Activated T-cell treated with anti-CD3 and anti-CD28 coated beads for 48 hours (primary cell): ENCODE results near the gene QRFP.

Source experiments
- DNase-seq: peaks from one replicate; pipeline ENCODE4 v3.0.0-alpha.2; 2020; ENCODE audit warnings: low read depth

The QRFP gene

DNA sequence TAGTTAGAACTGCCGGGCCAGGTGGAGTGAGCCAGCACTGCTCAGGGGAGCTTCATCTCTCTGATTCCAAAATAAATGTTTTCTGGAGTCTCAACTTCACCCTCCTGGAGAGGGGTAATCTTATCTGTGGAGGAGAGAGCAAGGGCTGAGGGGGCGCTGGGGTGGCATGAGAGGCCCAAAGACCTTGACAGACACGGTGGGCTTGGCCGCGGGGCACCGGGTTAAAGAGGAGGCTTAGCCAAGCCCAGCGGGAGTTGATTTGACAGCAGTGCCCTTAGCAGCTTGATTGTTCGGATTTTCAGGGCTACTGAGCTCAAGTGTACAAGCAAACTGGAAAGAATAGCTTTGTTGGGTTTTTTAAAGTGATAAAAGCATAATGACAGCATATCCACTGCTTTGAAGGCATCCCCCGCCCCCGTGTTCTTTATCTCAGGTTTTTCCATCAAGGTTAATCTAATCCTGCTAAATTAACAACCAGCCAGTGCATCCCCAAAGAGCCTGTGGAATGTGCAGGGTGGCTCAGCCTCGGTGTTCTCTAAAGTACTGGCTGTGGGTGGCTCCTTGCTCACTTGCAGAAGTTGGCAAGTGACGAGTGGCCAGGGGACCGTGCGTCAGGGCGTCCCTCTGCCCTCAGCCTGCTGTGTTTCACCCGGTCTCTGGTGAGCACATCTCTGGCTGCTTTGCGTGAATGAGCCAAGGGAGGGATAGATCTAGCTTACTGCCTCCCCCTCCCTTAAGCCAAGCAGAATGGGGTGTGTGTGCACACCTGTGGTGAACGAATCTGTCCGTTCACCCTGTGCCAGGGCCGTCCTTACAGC lies 5.5 kb downstream of the QRFP start:
- no peak for DNase-seq

DNA sequence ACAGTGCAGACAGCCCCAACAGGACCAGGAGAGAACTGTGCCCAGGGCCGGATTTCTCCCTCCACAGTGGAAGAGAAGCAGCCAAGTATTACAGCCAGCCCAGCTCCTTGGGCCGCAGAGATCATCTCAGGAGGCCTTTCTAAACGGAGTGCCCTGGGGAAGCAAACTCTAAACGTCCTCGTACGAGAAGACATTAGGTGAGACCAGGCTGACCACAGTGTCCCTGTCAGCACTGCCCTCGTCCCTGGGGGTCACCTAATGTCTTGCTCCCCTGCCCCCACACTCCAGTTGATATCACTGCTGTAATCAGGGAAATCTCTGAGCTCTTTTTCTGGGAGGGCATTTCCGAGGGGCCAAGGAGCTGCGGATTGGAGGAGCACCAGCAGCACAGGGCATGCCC lies 6.5 kb downstream of the QRFP start:
- DNase-seq, result no peak

DNA sequence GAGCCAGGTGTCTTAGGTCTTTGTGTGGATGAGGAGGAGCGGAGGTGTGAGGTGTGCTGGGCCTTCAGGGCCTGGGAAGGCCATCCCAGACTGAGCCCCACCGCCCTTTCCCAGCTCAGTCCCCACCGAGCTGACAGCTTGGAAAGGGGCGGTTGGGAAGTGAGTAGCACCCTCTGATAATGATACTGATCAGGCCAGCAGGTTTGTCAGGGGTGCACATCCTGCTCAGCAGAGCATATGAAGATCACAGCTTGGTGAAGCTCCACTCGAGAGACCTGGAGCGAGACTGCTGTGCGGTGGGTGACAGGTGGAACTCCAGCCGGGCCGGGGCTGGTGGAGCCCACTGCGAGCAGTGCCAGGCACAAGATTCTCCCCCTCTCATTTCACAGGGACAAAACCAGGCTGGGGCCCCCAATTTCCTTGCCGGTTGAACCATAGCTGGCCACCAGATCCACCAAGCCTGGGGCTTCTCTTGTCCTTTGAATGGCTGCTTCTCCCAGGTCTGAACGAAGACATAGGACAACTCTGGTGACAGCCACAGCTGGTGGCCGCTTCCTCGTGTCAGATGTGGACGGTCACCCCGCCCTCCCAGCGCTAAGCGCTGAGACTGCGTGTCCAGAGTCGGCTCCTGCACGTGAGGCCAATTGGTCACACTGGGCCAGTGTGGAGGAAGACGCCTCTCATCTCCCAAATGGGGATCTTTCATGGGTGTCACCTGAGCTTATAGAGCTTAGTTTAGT lies 8.3 kb downstream of the QRFP start:
- DNase-seq, result no peak

DNA sequence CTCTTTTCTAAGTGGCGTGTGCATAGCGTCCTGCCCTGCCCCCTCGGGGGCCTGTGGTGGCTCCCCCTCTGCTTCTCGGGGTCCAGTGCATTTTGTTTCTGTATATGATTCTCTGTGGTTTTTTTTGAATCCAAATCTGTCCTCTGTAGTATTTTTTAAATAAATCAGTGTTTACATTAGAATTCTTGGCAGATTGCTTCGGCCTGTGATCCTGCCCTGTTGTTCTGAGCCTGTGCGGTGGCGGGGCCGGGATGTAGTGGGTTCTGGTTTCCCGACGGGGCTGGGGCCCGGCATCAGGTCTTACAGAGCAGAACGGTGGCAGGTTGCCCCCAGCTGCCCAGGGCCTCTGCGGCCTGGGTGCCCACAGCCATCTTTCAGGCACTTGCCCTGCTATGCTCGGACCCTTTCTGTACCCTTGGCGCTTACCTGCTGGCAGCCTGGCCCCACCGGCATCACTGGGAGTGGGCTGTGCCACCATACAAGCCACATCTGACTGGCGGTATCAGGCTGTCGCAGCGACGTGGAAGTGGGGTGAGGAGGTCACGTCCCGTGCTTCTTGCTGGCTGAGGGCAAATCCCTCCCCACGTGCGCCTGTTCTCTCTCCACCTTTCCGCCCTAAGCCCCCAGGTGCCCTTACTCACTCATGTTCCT lies 9.0 kb downstream of the QRFP start:
- no peak for DNase-seq

DNA sequence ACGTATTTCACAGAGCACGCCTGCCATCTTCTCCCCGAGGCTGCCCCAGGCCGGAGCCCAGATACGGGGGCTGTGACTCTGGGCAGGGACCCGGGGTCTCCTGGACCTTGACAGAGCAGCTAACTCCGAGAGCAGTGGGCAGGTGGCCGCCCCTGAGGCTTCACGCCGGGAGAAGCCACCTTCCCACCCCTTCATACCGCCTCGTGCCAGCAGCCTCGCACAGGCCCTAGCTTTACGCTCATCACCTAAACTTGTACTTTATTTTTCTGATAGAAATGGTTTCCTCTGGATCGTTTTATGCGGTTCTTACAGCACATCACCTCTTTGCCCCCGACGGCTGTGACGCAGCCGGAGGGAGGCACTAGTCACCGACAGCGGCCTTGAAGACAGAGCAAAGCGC lies 9.6 kb downstream of the QRFP start:
- no peak for DNase-seq

DNA sequence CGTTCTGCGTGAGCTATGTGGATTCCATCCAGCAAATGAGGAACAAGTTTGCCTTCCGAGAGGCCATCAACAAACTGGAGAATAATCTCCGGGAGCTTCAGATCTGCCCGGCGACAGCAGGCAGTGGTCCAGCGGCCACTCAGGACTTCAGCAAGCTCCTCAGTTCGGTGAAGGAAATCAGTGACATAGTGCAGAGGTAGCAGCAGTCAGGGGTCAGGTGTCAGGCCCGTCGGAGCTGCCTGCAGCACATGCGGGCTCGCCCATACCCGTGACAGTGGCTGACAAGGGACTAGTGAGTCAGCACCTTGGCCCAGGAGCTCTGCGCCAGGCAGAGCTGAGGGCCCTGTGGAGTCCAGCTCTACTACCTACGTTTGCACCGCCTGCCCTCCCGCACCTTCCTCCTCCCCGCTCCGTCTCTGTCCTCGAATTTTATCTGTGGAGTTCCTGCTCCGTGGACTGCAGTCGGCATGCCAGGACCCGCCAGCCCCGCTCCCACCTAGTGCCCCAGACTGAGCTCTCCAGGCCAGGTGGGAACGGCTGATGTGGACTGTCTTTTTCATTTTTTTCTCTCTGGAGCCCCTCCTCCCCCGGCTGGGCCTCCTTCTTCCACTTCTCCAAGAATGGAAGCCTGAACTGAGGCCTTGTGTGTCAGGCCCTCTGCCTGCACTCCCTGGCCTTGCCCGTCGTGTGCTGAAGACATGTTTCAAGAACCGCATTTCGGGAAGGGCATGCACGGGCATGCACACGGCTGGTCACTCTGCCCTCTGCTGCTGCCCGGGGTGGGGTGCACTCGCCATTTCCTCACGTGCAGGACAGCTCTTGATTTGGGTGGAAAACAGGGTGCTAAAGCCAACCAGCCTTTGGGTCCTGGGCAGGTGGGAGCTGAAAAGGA lies 10.9 kb downstream of the QRFP start:
- no peak for DNase-seq

DNA sequence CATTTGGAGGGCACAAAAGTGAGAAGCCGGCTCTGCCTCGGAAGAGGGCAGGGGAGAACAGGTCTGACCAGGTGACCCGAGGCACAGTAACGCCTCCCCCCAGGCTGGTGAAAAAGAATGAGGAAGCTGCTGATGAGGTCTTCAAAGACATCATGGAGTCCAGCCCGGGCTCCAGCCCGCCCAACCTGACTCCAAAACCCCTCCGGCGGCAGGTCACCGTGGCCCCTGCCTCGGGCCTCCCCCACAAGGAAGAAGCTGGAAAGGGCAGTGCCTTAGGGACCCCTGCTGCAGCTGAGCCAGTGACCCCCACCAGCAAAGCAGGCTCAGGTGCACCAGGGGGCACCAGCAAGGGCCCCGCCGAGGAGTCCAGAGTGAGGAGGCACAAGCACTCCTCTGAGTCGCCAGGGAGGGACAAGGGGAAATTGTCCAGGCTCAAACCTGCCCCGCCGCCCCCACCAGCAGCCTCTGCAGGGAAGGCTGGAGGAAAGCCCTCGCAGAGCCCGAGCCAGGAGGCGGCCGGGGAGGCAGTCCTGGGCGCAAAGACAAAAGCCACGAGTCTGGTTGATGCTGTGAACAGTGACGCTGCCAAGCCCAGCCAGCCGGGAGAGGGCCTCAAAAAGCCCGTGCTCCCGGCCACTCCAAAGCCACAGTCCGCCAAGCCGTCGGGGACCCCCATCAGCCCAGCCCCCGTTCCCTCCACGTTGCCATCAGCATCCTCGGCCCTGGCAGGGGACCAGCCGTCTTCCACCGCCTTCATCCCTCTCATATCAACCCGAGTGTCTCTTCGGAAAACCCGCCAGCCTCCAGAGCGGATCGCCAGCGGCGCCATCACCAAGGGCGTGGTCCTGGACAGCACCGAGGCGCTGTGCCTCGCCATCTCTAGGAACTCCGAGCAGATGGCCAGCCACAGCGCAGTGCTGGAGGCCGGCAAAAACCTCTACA lies 11.8 kb downstream of the QRFP start:
- DNase-seq, result no peak

DNA sequence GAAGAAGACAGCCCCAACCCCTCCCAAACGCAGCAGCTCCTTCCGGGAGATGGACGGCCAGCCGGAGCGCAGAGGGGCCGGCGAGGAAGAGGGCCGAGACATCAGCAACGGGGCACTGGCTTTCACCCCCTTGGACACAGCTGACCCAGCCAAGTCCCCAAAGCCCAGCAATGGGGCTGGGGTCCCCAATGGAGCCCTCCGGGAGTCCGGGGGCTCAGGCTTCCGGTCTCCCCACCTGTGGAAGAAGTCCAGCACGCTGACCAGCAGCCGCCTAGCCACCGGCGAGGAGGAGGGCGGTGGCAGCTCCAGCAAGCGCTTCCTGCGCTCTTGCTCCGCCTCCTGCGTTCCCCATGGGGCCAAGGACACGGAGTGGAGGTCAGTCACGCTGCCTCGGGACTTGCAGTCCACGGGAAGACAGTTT lies 12.5 kb downstream of the QRFP start:
- DNase-seq, result no peak

DNA sequence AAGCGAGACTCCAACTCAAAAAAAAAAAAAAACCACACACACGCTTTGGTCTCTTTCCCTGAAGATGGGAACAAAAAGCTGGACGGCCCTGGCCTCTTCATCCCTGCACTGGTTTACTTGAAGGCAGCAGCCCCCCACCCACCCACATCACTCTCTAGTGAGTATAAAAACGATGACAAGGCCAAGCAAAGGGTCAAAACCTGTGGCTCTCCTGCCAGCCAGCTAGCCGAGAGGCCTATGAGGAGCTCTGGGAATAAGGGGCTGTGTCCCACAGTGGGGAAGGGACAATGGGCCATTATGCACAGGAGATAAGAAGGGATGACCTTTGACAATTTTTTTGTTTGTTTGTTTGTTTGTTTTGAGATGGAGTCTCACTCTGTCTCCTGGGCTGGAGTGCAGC lies 13.1 kb downstream of the QRFP start:
- DNase-seq, result no peak

DNA sequence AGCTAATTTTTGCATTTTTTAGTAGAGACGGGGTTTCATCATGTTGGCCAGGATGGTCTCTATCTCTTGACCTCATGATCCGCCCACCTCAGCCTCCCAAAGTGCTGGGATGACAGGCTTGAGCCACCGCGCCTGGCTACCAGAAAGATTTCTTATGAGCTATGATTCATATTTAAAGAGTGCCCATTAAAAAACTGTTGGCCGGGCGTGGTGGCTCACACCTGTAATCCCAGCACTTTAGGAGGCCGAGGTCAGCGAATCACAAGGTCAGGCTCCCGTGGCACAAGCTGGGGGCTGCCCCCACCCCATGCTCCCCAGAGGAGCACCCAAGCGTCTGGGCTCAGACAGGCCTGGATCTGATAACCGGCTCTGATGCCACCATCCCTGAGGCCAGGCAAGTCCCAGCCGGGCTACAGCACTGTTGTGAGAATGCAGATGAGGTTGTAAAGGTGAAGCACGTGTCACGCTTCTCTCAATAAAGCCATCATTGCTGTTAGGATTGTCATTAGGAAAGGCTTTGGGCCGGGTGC lies 13.9 kb downstream of the QRFP start:
- DNase-seq, result no peak

DNA sequence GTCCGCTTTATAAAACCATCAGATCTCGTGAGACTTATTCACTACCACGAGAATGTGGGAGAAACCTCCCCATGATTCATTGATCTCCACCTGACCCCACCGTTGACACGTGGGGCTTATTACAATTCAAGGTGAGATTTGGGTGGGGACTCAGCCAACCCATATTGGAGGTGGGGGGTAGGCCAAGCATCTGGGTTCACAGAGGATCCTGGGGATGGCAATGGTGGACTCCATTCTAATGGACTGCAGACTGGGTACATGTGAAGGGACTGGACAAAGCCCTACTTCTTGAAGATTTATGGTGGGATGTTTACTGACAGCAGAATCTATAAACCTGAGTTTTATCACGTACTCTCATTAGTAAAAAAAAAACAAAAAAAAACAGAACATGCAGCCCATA lies 15.1 kb downstream of the QRFP start:
- DNase-seq, result no peak

DNA sequence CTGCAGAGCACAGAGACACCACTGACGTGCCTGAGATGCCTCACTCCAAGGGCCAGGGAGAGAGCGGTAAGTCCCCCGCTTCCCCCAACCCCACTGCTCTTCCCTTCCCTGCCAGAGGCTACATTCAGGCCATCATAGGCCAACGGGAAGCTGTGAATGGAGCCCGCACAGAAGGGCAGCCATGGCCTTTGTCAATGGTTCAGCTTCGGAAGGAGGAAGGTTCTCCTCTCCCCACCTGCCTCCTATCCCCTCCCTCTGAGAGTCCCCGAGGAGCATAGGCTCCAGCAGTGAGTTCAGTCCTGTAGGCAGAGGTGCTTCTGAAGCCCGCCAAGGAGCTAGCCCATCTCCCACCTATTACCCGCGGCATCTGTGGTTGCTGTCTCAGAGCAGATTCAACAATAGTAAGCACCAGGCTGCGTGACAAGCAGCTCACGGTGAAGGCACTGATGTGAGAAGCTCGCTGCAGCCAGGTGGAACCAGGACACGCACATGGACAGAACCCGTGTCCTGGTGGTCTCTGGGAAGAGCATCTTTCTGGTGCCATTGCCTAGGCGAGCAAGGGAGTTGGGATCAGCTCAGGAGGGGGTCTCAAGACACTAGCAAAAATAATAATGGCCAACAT lies 15.9 kb downstream of the QRFP start:
- DNase-seq, result no peak

DNA sequence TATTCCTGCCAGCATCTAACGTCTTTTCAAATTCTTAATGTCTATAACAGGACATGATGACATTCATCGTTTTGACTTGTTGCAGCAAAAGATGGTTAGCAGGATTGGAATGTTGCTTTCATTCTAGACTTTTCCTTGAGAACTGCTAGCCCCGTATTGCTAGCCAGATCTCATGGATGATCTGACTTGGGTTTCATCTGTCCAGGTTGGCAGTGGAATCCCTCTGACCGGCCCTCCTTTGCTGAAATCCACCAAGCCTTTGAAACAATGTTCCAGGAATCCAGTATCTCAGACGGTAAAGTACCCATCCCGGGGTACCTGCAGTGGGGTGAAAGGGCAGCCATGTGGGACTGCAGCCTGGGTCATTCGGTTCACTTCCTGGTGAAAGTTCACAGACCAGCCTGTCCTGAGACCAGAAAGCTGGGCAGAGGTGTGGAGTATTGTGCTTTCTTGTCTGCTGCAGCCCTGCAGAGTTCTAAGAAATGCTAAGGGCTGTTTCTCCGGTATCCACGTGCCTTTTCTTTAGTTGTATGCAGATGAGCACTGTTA lies 16.7 kb downstream of the QRFP start:
- DNase-seq, result no peak

DNA sequence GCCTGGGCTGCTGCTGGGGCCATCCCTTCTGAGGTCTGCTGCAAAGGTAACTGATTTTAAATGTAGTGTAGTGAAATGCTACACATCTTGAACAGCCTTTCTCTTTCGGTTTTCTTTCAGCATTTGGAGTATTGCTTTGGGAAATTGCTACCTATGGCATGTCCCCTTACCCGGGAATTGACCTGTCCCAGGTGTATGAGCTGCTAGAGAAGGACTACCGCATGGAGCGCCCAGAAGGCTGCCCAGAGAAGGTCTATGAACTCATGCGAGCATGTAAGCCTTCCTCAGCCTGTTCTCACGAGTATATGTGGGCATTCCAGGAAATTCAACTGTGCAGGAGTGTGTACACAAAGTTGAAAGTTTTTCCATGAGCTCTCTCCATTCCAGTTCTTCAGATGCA lies 18.3 kb downstream of the QRFP start:
- no peak for DNase-seq

DNA sequence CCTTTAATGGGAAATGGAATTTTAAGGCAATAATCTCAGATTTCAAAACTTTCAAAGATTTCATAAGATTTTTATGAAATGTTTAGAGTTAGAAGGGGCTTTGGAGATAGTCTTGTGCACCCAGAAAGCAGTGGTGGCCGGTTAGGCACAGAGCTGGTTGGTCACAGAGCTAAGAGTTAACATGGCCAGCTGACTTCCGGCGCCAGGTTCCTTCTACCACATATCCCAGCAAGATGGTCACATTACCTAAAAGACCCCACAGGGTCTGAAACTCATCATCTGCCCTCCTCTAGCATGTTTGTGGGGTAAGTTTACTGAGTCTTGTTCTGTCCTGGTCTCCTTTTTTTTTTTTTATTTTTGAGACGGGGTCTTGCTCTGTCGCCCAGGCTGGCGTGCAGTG lies 19.3 kb downstream of the QRFP start:
- DNase-seq, result no peak

DNA sequence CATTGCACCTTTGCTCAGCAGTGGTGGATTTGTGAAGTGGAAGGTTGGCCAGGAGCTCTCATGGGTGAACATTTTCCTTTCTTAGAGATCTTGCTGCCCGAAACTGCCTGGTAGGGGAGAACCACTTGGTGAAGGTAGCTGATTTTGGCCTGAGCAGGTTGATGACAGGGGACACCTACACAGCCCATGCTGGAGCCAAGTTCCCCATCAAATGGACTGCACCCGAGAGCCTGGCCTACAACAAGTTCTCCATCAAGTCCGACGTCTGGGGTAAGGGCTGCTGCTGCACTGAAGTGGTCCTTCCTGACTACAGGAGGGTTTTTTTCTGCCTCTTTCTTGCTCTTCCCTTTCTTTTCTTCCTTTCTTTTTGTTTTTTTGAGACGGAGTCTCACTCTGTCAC lies 21.8 kb downstream of the QRFP start:
- no peak for DNase-seq

DNA sequence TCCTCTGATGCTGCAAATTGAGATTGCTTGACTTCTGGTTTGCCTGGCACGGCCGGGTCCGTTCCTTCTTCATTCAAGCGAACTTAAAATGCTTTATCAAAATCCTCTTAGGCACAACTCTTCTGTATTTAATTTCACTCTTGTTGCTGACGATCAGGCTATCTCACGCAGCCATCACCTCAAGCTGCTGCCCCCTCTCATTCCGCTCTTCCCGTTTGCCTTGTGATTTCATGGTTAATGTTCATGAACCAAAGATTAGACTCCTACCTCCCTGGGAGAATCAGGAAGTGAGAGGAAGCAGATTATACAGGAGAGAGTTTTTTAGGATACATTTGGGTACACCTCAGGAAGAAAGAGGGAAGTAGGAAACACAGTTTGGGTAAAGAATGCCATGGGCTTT lies 22.6 kb downstream of the QRFP start:
- DNase-seq, result no peak

DNA sequence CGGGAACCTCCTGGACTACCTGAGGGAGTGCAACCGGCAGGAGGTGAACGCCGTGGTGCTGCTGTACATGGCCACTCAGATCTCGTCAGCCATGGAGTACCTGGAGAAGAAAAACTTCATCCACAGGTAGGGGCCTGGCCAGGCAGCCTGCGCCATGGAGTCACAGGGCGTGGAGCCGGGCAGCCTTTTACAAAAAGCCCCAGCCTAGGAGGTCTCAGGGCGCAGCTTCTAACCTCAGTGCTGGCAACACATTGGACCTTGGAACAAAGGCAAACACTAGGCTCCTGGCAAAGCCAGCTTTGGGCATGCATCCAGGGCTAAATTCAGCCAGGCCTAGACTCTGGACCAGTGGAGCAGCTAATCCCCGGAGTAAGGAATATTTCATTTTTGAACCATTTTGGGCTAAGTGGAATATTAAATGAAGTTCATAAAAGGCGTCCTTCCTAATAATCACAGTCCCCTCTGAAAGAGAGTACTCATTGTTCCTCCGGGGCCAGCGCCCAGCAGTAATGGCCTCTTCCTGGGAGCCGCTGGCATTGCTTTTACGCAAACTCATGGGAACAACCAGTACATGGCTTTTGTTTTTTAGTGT lies 23.6 kb downstream of the QRFP start:
- no peak for DNase-seq

DNA sequence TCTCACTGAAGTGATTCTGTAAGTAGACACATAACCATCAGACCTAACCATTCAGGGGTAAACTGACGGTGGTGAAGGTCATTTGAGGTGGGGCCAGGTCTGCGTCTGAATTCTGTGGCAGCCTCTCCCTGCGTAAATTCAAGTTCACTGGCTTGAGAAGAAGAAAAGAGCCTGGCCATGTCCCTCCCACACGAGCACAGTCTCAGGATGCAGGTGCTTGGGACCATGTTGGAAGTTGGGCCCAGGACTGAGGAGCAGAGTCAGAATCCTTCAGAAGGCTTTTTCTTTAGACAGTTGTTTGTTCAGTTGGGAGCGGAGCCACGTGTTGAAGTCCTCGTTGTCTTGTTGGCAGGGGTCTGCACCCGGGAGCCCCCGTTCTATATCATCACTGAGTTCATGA lies 24.1 kb downstream of the QRFP start:
- no peak for DNase-seq

DNA sequence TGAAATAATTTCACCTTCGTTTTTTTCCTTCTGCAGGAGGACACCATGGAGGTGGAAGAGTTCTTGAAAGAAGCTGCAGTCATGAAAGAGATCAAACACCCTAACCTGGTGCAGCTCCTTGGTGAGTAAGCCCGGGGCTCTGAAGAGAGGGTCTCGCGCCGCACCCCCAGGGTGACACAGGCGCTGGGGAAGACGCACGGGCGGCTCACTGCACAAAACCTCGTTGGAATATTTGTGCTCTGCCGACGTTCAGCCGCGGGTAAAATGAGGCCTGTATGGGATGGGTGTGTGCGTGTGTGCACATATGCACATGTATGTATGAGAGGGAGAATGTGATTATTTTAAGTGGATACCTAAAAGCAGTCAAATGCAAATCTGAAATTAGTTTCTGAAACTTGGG lies 24.5 kb downstream of the QRFP start:
- DNase-seq, result no peak
